Natural killer cell treated with Interleukin-12 subunit alpha and Interleukin-12 subunit beta and Interleukin-15 and Interleukin-18, amount 100 ng/mL, for 72 hours (primary cell): ENCODE measurements around the gene NEURL3. TPM values are rescaled to one million over a fixed set of nuclear protein-coding genes. Genes with fewer than 3 reads are reported as not detected.

ENCODE experiments used
- ATAC-seq, 2 donors: fragments of 150-1000 bp; cut with Tn5 transposase in 1 of 2; sonication (Bioruptor Pico), chemical (Tn5 transposase) in 1 of 2; 2 replicates each; pipeline ENCODE4 v1.10.0; 2021
- DNase-seq: peaks from one replicate; pipeline ENCODE4 v3.0.0; 2022; ENCODE audit warnings: low spot score
- H3K27ac Mint-ChIP-seq, 2 donors: 1 replicate in 1 of 2; 2 replicates in 1 of 2; pipeline ENCODE4 v1.8.0; 2022; ENCODE audit warnings: mixed read lengths in 2 of 2, mild to moderate bottlenecking in 1 of 2, moderate library complexity in 1 of 2
- H3K27me3 Mint-ChIP-seq, 2 donors: 1 replicate in 1 of 2; 2 replicates in 1 of 2; pipeline ENCODE4 v1.8.0; 2022; ENCODE audit warnings: mixed read lengths in 2 of 2
- H3K36me3 Mint-ChIP-seq: one replicate; pipeline ENCODE4 v1.8.0; 2022; ENCODE audit warnings: mixed read lengths
- H3K4me1 Mint-ChIP-seq, 2 donors: 1 replicate in 1 of 2; 2 replicates in 1 of 2; pipeline ENCODE4 v1.8.0; 2022; ENCODE audit warnings: low read depth in 2 of 2, mixed read lengths in 2 of 2, mild to moderate bottlenecking in 1 of 2
- H3K4me3 Mint-ChIP-seq: one replicate; pipeline ENCODE4 v1.8.0; 2022; ENCODE audit warnings: mixed read lengths
- H3K9me3 Mint-ChIP-seq: 2 replicates; pipeline ENCODE4 v1.8.0; 2022; ENCODE audit warnings: mixed read lengths
- total RNA-seq, 2 donors: library from RNA; stranded (reverse); gene quantifications; one replicate each; pipeline ENCODE4 v1.2.3, GENCODE V29; 2022

The NEURL3 gene
- total RNA-seq, 2 donors from 2014 or later = 0.64 TPM; not detected in 1

- H3K27me3 Mint-ChIP-seq = no peaks in the 10 kb centered on the region
- no peaks in the 10 kb centered on the region for H3K36me3 Mint-ChIP-seq
- H3K4me3 Mint-ChIP-seq = peak overlapping the region; percentile 83
- peak overlapping the region; percentile 94 to 95 for H3K27ac Mint-ChIP-seq
- ATAC-seq (peak; percentile 54 to 69), DNase-seq (peak; percentile 89)
- H3K4me1 Mint-ChIP-seq = peaks cover 66 to 68% of the 10 kb centered on the region in 2 donors
- no peaks in the 10 kb centered on the region for H3K9me3 Mint-ChIP-seq
Measured at GRCh38 chr2:96527286-96528005, 22.3 kb upstream of the NEURL3 start.

- no peak for DNase-seq
- Mint-ChIP-seq H3K27me3 (no peaks in the 10 kb centered on the region), H3K27ac (peak overlapping the region; percentile 94 to 95), H3K4me3 (peak overlapping the region; percentile 83), H3K36me3 (no peaks in the 10 kb centered on the region), H3K9me3 (no peaks in the 10 kb centered on the region), H3K4me1 (peaks cover 65 to 68% of the 10 kb centered on the region in 2 donors)
- ATAC-seq = no peak
Measured at GRCh38 chr2:96526615-96527285, 21.6 kb upstream of the NEURL3 start.

GRCh38 chr2:96526101-96526591 is 21.0 kb upstream of the NEURL3 start:
- no peaks in the 10 kb centered on the region for H3K9me3 Mint-ChIP-seq
- no peak for ATAC-seq
- no peak for DNase-seq
- no peaks in the 10 kb centered on the region for H3K36me3 Mint-ChIP-seq
- H3K4me1 Mint-ChIP-seq = peaks cover 64 to 68% of the 10 kb centered on the region in 2 donors
- no peaks in the 10 kb centered on the region for H3K27me3 Mint-ChIP-seq
- H3K4me3 Mint-ChIP-seq = no peak overlapping the region
- peak overlapping the region; percentile 94 to 95 for H3K27ac Mint-ChIP-seq

GRCh38 chr2:96525211-96525507 is 20.0 kb upstream of the NEURL3 start:
- Mint-ChIP-seq H3K27ac (no peak overlapping the region), H3K27me3 (no peaks in the 10 kb centered on the region), H3K9me3 (no peaks in the 10 kb centered on the region), H3K4me3 (no peak overlapping the region), H3K4me1 (peaks cover 60 to 65% of the 10 kb centered on the region in 2 donors), H3K36me3 (no peaks in the 10 kb centered on the region)
- ATAC-seq = no peak
- DNase-seq = no peak

GRCh38 chr2:96524482-96525210 is 19.5 kb upstream of the NEURL3 start:
- peak overlapping the region in 1 of 2 donors; percentile 19 for H3K27ac Mint-ChIP-seq
- ATAC-seq (peak in 1 of 2 donors; percentile 48), DNase-seq (no peak)
- H3K27me3 Mint-ChIP-seq = no peaks in the 10 kb centered on the region
- H3K9me3 Mint-ChIP-seq = no peaks in the 10 kb centered on the region
- peaks cover 55 to 60% of the 10 kb centered on the region in 2 donors for H3K4me1 Mint-ChIP-seq
- H3K36me3 Mint-ChIP-seq = no peaks in the 10 kb centered on the region
- H3K4me3 Mint-ChIP-seq = peak overlapping the region; percentile 46

- Mint-ChIP-seq H3K36me3 (no peaks in the 10 kb centered on the region), H3K9me3 (no peaks in the 10 kb centered on the region), H3K4me1 (peaks cover 49 to 52% of the 10 kb centered on the region in 2 donors), H3K27ac (peak overlapping the region in 1 of 2 donors; percentile 19), H3K4me3 (peak overlapping the region; percentile 46), H3K27me3 (no peaks in the 10 kb centered on the region)
- DNase-seq = no peak
- peak in 1 of 2 donors; percentile 28 for ATAC-seq
Measured at GRCh38 chr2:96523659-96524481, 18.7 kb upstream of the NEURL3 start.

GRCh38 chr2:96522304-96523203 is 17.4 kb upstream of the NEURL3 start:
- Mint-ChIP-seq H3K27ac (peak overlapping the region; percentile 26 to 37), H3K36me3 (peaks cover under 1% of the 10 kb centered on the region), H3K27me3 (no peaks in the 10 kb centered on the region), H3K4me3 (no peak overlapping the region), H3K4me1 (peaks cover 38 to 40% of the 10 kb centered on the region in 2 donors), H3K9me3 (no peaks in the 10 kb centered on the region)
- ATAC-seq (no peak), DNase-seq (no peak)

GRCh38 chr2:96521219-96521618 is 16.1 kb upstream of the NEURL3 start:
- ATAC-seq = no peak

GRCh38 chr2:96520697-96521096 is 15.5 kb upstream of the NEURL3 start:
- DNase-seq (no peak), ATAC-seq (no peak)
- peak overlapping the region in 1 of 2 donors; percentile 58 for H3K27ac Mint-ChIP-seq
- no peaks in the 10 kb centered on the region for H3K27me3 Mint-ChIP-seq
- H3K36me3 Mint-ChIP-seq = peaks cover 17% of the 10 kb centered on the region
- H3K4me3 Mint-ChIP-seq = no peak overlapping the region
- no peaks in the 10 kb centered on the region for H3K9me3 Mint-ChIP-seq
- peaks cover 29 to 33% of the 10 kb centered on the region in 2 donors for H3K4me1 Mint-ChIP-seq

More at GRCh38 chr2:96521219-96521618, 16.1 kb upstream of the NEURL3 start:
- no peak for DNase-seq
- Mint-ChIP-seq H3K9me3 (no peaks in the 10 kb centered on the region), H3K4me1 (peaks cover 33% of the 10 kb centered on the region in 2 donors), H3K27ac (peak overlapping the region in 1 of 2 donors; percentile 58), H3K4me3 (no peak overlapping the region), H3K36me3 (peaks cover 13% of the 10 kb centered on the region), H3K27me3 (no peaks in the 10 kb centered on the region)

GRCh38 chr2:96520231-96520630 is 15.1 kb upstream of the NEURL3 start:
- Mint-ChIP-seq H3K4me3 (no peak overlapping the region), H3K27ac (no peak overlapping the region), H3K9me3 (no peaks in the 10 kb centered on the region), H3K36me3 (peaks cover 17% of the 10 kb centered on the region), H3K4me1 (peaks cover 29 to 33% of the 10 kb centered on the region in 2 donors), H3K27me3 (no peaks in the 10 kb centered on the region)
- no peak for ATAC-seq
- no peak for DNase-seq

GRCh38 chr2:96517079-96517478 is 11.9 kb upstream of the NEURL3 start:
- H3K27me3 Mint-ChIP-seq = peaks cover 0 to 1% of the 10 kb centered on the region in 2 donors
- ATAC-seq (no peak), DNase-seq (no peak)
- no peak overlapping the region for H3K4me3 Mint-ChIP-seq
- H3K36me3 Mint-ChIP-seq = peaks cover 17% of the 10 kb centered on the region
- no peaks in the 10 kb centered on the region for H3K9me3 Mint-ChIP-seq
- H3K4me1 Mint-ChIP-seq = peaks cover 7 to 12% of the 10 kb centered on the region in 2 donors
- H3K27ac Mint-ChIP-seq = no peak overlapping the region

GRCh38 chr2:96514521-96514920 is 9.4 kb upstream of the NEURL3 start:
- Mint-ChIP-seq H3K27ac (no peak overlapping the region), H3K4me1 (peaks cover 5 to 18% of the 10 kb centered on the region in 2 donors), H3K27me3 (peaks cover 16 to 18% of the 10 kb centered on the region in 2 donors), H3K4me3 (no peak overlapping the region), H3K9me3 (no peaks in the 10 kb centered on the region), H3K36me3 (peaks cover 17% of the 10 kb centered on the region)
- ATAC-seq (no peak), DNase-seq (no peak)
